HG03460 (cell line): ENCODE data around the gene NOTUM.
"Not testable (repeated sequence)": the region's sequence is repeated elsewhere in the genome, so short reads cannot be mapped to it uniquely, and the experiment has no call there.

Source experiments
- ATAC-seq: cut with Tn5 transposase; IDR thresholded peaks from one replicate; pipeline ENCODE4 v1.9.1; 2021; ENCODE audit not compliant: unreplicated experiment

NOTUM gene

DNA sequence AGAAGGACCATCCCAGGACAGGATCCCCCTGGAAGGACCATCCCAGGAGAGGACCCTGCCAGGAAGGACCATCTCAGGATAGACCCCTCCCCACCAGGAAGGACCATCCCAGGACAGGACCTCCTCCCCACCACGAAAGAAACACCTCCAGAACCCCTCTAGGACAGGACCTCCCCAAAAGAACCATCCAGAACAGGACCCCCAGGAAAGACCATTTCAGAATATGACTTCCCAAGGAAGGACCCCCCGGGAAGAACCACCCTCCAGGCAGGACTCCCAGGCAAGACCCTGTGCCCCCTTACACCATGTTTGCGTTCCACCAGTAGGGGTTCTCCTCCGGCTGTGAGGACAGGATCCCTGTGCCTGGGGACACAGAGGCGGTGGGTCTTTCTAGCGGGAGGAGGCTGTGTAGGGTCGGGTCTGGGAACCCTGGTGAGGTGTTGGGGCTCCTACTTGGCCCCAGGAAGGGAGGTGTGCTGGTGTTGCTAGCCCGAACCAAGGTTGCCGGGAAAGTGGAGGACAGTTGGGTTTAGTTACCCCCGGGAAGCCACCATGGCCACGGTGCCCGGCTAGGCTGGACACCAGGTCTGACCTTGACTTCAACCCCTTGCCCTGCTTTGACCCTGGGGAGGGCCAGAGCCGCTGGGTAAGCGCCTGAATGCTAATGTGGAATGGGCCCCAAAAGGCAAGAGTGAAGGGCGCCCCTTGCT lies 2.2 kb downstream of the NOTUM start:
- ATAC-seq, result no peak

DNA sequence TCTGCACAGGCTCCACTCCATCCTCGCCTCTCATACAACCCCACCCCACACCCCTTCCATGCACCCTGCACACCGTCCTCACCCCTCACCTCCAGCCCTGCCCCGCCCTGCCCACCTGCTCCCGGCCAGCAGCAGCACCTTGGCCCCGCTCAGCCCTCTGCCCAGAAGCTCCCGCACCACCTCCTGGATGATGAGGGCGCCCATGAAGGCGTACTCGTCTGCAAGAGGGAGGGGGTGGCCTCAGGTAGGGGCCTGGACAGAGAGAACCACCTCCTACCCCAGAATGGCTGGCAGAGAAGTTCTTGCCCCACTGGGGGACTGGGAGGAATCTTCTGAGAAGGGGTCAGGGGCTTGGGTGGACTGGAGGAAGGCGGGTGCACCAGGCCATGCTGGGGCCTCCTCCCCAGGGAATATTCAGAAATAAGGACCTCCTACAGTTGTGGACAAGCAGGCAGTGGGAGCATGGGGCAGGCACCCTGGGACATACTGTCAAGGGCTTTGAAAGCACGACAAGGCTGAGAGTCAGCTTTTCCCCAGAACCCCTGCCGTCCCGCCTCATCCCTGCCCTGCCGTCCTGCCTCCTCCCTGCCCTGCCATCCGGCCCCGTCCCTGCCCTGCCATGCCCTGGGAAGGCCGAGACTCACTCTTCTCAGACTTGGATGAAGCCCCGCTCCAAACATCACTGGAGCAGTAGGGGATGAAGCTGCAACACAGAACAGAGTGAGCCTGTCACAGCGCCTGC lies 3.1 kb downstream of the NOTUM start:
- ATAC-seq, result no peak

DNA sequence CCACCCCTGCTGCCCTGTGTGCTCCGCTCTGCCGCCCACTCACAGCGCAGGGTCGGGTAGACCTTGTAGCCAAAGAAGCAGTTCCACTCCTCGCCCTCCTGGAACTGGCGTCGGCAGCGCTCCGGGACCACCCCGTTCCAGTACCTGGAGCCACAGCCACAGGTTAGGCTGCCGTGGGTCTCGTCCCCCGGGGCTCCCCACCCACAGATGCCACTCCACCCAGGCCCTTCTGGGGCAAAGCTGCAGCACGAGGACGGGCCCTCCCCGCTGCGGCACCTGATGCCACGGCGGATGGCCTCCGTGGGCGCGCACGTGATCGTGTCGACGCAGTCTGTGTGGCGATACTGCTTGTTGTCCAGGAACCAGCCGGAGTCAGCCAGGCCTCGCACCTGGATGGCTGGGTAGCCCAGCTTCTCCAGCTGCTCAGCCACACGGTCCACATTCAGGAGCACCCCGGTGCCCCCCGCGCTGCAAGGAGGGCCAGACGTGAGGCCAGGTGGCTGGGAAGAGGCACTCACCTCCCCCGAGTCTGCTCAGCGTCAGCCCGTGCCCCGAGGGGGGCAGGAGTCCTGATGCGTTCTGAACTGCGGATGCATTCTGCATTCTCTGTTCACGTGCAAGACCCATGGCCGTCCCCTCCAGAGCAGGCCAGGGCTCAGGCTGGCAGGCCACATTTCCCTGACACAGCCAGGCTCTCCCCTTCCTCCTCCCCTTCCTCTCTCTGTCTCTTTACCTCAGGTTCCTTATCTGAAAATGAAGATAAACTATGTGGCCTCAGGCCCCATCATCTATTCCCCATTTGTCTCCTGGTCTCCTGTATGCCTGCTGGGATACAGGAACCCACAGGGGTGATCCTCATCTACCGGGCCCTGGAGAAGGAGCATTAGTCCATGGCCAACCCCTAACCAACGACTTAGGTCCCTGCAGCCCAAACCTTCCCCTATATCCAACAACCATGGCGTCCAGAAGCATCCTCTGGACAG lies 4.1 kb downstream of the NOTUM start:
- ATAC-seq, result no peak

DNA sequence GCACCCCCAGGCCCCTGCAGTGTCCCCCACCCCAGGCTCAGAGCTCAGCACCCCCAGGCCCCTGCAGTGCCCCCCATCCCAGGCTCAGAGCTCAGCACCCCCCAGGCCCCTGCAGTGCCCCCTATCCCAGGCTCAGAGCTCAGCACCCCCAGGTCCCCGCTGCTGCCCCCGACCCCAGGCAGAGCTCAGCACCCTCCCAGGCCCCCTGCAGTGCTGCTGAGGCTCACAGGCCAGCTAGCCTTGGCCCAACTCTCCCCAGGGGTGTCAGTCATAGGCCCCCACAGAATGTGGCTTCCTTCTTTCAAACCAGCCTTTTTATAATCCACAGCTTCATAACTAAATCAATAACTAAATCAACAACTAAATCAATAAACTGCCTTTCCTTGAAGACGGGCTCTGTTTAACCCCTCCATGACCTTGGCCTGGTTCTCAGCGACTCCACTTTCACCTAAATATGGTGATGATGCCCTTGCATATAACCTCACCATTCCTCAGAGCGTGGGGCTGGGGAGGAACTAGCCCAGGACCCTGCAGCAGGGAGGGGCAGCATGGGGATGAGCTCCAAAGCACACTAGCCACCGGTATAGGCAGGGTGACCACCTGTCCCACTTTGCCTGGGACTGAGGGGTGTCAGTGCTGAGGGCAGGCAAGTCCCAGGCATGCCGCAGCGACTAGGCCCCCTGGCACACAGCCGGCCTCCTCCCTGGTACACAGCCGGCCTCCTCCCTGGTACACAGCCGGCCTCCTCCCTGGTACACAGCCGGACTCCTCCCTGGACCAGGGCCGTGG lies 5.0 kb downstream of the NOTUM start:
- no peak for ATAC-seq

DNA sequence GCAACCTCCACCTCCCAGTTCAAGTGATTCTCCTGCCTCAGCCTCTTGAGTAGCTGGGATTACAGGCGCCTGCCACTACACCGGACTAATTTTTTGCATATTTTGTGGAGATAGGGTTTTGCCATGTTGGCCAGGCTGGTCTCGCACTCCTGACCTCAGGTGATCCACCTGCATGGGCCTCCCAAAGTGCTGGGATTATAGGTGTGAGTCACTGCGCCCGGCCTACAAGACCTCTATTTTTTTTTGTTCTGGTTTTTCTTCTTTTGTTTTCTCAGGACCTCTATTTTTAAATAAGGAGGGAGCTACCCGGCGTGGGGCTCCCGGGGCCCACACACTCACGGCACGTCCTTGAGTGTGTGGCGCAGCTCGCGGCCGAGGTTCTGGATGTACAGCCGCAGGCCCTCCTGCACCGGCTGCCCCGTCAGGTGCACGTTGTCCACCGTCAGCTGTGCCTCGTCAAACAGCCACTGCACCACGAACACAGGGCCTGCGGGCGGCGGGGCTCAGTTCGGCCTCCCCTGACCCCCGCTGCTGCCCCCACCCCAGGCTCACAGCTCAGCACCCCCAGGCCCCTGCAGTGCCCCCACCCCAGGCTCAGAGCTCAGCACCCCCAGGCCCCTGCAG lies 5.8 kb downstream of the NOTUM start:
- no peak for ATAC-seq

DNA sequence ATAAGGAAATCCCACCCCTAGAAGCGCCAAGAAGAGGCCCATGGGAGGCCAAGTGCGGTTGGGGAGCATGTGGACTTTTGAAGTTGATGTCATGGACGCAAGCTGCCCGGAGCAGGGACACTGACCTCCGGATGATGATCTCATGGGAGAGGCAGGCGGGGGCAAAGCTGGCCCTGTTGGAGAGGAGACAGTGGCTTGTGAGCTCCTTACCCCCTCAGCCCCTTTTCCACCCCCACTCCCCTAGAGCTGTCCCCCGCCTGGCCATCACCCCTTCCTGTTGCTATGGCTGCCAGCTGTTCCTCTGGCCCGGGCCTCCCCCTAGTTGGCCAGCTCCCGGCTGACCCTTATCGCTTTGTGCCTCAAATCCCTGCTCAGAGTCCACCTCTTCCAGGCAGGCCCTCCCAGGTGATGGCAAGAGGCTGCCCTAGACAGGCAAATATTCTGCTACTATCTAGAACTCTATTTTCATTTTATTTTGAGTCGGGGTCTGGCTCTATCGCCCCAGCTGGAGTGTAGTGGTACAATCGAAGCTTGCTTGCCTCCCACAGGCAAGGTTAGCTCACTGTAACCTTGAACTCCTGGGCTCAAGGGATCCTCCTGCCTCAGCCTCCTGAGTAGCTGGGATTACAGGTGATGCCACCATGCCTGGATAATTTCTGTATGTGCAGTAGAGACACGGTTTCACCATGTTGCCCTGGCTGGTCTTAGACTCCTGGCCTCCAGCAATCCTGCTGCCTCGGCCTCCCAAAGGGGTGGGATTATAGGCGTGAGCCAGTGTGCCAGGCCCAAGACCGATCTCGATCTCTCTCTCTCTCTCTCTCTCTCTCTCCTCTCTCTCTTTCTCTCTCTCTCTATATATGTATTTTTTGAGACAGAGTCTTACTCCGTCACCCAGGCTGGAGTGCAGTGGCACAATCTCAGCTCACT lies 6.6 kb downstream of the NOTUM start:
- ATAC-seq, result no peak

DNA sequence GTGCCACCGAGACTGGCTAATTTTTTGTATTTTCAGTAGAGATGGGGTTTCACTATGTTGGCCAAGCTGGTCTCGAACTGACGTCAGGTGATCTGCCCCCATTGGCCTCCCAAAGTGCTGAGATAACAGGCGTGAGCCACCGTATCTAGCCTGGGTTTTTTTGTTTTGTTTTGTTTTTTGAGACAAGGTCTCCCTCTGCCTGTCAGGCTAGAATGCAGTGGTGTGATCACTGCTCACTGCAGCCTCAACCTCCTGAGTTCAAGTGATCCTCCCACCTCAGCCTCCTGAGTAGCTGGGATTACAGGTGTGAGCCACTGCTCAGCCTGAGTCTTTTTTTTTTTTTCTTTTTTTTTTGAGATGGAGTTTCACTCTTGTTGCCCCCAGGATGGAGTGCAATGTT lies 7.5 kb downstream of the NOTUM start:
- ATAC-seq, result not testable (repeated sequence)

DNA sequence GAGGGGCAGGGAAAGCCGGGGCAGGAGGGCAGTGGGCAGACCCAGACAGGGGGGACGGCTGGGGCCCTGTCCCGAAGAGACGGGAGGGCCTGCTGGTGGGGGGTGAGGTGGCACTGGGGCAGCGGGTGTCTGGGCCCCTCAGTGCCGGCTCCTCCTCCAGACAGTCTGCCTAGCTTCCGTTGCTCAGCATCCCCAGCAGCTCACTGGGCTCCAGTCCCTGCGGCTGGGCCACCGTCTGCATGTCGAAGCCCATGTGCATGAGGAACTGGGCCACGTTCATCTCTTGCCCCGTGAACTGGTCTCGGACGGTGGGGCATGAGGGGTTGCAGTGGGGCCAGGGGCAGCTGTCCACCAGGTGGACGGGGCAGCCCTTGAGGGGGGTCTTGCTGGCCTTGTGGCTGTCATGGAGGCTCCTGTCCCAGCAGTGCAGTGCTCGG lies 8.2 kb downstream of the NOTUM start:
- ATAC-seq, result no peak

DNA sequence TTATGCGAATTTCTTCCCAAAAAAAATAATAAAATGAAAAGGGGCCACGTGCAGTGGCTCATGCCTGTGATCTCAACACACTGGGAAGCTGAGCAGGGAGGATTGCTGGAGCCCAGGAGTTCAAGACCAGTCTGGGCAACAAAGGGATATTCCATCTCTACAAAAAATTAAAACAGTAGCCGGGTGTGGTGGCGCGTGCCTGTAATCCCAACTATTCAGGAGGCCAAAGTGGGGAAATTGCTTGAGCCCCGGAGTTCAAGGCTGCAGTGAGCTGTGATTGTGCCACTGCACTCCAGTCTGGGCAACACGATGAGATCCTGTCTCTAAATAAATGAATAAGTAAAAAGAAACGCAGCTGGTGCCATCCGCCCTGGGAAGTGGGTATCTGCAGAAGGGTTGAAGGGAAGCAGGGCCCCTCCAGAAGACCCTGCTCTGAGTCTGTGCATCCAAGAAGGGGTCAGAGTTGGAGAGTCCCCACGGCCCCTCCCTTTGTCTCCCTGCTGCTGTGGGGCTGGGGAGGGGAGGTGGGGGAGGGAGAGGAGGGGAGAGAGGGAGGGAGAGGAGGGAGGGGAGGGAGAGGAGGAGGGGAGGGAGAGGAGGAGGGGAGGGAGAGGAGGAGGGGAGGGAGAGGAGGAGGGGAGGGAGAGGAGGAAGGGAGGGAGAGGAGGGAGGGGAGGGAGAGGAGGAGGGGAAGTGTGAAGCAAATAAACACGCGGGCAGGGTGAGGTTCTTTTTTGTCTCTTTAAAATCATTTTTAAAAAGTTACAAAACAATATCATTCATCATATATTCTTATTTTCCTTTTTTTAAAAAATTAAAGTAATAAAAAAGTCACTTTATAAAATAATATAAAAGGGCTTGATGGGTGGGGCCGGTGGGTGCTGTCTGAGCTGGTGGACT lies 9.0 kb downstream of the NOTUM start:
- no peak for ATAC-seq

DNA sequence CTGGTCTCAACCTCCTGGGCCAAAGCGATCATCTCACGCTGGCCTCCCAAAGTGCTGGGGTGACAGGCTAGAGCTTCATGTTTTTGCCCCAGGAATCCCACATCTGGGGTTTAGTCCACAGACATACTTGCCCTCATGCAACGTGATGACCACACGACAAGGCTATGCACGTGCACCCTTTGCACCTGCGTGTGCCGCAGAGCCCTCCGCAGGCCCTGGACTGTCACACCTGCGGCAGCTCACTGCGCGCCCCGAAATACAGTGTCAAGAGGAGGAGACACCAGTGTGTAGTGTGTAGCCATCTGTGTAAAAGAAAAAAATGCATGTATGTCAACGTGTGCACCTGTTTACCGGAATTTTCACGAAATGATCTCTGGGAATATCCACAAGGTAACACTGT lies 10.5 kb downstream of the NOTUM start:
- ATAC-seq, result no peak

DNA sequence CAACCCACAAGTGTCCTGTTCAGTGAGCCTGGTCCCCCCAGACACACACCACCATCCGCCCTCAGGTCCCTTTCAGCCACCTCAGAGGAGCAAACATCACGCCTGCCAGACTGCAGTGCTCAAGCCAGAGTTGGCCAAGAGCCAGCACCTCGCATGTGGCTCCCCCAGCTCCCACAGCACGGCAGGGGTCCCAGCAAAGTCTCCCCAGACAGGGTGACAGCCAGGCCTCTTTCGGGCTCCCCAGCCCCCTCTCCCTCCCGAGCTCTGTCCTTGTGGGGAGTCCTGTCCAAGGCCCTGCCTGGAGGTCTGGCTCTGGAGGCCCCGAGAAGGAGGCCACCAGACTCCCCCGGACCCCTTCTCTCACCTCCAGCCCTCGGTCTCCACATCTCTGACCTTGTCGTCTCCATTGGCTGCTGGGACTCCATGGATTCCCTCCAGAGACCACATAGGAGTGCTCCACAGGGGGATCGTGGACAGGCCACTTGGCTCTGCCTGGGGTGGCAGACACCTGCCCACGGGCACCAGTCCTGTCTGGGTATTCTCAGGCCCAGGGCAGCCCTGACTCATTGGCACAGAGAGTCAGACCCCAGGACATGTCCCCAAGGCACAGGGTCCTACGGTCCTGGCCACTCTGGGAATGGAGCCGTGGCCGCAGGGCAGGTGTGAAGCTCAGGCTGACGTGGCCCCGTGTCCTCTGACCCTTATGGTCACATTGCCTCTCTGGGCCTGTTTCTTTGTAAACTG lies 12.2 kb downstream of the NOTUM start:
- no peak for ATAC-seq

DNA sequence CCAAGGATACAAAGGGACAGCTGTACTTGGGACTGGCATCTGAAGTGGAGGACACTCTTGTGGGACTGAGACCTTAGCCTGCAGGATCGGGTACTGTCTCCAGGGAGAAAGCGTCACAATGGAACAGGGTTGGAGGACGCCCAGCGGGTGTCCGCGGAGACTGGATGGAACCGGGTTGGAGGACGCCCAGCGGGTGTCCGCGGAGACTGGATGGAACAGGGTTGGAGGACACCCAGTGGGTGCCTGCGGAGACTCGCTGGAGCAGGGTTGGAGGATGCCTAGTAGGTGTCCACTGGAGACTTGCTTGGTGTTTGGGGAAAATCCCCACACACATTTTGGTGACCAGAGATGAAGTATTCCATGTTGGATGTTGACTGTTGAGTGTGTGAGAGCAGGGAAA lies 13.8 kb downstream of the NOTUM start, which contains the start of gene MYADML2:
Gene MYADML2 (minus strand): TSS at position 45 of the 400 bp plus-strand sequence. CDS start 5,492 bp downstream, outside the sequence.
- no peak for ATAC-seq

DNA sequence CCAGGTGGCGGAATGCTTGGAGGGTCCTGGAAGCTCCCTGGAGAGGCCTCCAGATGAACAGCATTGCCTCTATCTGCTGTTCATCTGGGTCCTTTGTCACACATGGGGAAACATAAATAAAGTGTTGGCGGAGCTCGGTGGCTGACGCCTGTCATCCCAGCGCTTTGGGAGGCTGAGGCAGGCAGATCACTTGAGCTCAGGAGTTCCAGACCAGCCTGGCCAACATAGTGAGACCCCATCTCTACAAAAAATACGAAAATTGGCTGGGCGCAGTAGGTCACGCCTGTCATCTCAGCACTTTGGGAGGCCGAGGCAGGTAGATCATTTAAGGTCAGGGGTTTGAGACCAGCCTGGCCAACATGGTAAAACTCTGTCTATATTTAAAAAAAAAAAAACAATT lies 16.1 kb downstream of the NOTUM start:
- no peak for ATAC-seq

DNA sequence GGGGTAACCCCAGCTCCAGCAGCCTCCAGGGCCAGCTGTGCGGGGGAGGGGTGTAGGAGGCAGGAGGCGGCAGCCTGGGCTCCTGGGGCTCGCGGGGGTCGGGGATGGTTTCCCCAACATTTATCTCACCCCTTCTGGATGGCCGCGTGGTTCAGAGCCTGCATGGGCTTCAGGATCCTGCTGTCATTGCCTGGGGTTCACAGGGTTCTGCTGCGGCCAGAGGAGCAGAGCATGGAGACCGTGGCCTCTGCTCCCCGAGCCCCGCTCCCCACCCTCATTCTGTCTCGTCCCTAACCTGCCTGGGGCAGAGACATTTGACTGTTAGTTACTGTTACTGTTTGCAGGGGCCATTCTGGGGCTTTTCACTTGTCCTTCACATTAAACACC lies 18.8 kb downstream of the NOTUM start:
- no peak for ATAC-seq

DNA sequence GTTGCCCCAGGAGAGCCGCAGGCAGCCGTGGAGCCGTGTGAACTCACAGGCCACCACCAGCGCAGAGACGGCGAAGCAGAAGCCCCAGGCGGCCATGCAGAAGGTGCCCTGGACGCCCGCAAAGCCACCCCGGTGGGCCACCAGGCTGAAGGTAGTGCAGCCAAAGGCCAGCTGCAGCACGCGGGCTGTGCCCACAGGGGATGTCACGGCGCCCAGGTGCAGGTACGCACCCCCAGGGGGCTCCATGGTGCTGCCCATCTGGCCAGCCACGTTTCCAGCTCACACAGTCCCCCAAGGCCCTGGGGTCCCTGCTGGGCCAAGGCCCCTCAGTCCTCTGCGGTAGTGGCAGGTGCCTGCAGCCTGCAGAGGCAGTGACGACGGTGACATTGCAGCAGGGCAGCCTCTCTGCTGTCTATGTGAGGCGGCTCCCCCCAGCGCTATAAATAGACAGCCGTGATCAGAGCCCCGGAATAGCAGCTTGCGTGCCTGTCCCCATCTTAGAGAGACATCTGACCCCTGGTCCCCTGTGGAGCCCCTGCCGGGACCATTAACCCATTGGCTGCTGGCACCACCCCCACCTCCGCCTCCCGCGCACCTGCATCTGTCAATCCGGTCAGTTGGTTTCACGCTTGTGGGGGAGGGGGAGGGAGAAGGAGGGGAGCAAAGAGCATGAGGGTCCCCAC lies 19.4 kb downstream of the NOTUM start:
- ATAC-seq, result no peak

DNA sequence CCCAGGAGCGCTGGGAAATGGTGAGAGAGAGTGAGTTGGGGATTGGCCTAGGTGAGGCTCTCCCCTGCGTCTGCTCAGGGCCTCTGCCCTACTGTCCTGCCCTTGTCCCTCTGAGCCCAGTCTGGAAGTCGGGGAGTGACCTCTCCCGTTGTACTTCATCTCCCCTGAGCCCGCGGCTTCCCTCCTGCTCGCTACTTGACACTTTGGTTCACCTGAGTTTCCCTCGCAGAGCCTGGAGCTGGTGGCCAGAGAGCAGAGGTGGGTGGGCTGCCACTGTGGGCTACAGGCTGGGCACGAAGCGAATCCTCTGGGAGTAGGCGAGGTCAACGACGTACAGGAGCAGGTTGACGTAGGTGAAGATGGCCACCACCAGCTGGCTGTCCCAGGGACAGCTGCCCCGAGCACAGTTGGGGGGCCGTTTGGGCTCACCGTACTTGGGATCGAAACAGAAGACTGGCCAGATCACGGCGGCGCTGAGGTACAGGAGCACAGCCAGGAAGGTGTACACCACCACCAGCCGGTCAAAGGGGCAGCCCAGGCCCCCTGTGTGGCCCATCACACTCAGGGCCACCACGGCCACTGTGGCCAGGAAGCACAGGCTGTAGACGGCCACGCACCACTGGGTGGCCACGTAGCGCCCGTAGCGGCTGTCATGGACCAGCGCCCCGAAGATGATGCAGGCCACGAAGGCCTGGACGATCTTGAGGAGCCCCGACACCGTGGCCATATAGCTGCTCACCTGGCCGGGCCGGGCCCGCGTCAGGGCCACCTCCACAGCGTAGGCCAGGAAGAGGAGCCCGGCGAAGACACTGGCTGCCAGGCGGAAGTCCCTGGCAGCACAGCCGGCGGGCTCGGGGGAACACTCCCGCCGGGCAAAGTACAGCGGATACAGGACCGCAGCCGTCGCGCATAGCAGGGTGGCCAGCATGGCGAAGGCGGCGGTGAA lies 20.2 kb downstream of the NOTUM start:
- ATAC-seq, result no peak
